HG03064 (cell line): Measurements from ENCODE around the gene TDRD7.

Experiments
- ATAC-seq: cut with Tn5 transposase; IDR thresholded peaks from one replicate; pipeline ENCODE4 v1.9.1; 2021; ENCODE audit warnings: low read depth; ENCODE audit not compliant: unreplicated experiment

TDRD7 gene

DNA sequence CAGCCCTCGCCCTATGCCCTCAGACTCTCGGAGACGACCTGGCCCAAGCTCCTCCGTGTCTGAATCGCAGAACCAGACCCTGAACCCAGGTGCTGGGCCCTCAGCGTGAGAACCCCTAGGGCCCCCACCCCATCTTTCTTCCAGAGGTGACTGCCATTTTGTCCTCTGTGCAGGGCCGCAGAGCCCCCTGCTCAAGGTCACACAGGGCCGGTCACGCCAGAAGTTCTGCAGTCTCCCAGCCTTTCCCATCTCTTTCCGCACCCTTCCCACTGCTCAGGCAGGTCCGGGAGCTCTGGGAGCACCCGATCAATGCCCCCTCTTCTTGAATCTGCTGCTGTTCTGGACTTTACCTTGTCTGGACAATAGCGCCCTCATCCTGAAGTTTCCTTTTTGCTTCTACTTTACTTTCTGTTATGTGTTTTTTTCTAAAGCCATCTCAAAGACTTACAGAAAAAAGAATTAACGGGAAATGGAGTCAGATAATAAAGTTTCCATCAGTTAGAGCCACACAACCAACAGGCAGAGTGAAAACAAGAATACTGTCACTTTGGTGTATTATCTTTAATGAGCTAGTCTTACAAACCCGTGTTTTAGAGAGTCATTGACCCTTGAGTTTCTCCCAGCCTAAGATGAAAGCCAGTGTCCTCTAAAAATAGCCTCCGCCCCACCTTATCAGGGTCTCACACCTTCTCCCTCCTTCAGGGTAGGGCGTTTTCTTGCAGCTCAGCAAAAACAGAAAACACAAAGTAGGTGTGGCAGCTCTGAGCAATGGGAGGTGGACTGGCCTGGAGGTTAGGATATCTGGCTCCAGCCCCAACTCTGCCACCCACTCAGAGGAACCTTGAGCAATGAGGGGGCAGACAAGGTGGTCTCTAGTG, 91.3 kb downstream of the TDRD7 start:
- ATAC-seq: no peak

DNA sequence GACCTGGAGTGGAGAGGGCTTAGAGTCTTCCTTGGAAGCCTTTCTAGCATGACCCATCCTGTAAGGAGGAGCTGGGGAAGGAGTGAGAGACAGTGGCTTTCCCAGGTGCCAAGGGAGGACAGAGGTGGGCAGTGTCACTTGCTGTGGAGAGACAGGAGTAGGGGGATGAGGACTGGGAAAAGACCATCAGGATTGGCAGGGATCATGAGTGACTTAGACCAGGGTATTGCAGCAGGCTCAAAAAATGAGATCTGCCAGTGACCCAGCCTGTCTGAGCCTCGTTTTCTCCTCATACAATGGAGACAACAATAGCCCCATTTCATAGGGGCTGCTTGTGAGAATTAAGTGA, 91.9 kb downstream of the TDRD7 start:
- ATAC-seq: no peak

DNA sequence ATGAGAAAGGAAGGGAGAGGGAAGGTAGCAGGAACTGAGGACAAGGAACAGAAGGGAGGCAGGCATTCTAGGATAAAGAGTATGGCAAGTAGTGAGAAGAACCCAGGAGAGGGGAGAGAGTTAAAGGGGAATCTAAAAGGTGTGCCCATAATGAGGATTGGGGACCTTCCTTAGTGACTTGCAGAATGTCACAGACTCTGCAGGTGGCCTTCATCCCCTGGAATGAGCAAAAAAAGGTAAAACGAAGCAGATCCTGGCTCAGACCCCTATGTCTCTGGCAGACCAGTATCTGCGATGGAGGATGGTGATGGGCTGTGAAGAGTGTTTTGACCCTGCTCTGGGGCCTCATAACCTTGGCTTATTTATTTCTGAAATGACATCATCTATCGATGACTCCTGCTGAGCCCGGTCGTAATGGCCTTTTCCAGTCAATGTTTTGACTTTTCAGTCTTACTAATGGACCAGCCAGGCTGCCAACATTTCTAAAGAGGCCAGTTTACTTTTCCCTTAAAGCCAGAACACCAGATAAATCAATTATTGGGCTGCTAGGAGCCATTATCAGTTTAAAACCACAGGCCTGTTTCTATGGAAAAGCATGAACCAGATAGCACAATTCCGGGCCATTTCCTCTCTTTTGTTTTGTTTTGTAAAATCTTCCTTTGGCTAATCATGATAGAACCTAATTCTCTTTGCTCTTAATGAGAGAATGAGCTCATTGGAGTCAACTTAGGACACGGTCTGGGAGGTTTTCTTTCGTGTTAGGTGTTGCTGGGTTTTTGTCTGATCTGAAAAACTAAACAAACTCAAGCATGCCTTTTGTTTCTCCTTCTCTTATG, 92.7 kb downstream of the TDRD7 start:
- ATAC-seq: no peak

DNA sequence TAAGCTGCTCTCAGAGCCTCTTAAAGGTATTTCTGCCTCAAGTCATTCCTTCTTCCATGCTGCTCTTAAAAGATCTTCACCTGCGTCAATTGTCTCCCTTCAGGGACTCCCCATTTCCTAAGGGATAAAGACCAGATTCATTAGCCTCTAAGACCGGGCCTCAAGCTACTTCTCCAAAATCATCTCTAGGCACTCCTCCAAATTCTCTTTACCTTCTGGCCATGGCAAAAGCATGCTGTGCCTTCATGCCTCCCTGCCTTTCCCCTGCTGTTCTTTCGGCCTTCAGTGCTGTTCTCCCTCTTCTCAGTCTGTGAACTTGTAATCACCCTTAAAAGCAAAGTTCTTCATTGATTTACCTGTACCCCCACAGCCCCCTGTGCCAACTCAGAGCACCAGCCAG, 93.9 kb downstream of the TDRD7 start:
- no peak for ATAC-seq

DNA sequence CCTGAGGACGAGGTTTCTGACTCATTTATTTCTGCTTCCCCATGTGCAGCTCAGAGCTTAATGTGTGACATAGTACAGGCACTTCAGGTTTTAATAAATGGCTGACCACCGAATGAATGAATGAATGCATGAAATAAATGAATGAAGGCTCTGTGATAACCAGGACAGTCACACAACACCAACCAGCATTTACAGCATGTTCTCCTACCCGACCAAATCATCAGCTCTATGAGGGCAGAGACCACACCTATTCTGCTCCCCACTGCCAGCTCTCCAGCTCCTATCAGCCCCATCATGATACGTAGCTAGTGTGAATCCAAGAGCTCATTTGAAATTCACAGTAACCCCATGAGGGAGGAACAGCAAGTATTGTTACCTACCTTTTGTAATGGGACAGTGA, 94.4 kb downstream of the TDRD7 start:
- ATAC-seq: no peak

DNA sequence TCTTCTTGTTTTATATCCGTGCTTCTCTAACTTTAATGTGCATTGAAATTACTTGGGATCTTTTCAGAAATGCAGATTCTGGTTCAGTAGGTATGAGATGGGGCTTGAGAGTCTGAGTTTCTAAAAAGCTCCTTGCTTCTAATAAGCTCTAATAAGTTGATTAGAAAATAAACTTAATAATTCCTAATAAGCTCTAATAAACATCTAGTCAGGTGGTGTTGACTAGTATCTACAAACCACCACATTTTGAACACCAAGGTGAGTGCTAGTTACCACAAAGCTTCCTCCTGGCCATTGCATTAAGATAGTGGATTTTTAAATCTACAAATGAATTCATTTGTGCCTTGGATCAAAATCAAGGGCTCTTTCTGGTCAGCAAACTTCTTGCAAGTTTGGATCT, 94.9 kb downstream of the TDRD7 start:
- ATAC-seq: no peak

DNA sequence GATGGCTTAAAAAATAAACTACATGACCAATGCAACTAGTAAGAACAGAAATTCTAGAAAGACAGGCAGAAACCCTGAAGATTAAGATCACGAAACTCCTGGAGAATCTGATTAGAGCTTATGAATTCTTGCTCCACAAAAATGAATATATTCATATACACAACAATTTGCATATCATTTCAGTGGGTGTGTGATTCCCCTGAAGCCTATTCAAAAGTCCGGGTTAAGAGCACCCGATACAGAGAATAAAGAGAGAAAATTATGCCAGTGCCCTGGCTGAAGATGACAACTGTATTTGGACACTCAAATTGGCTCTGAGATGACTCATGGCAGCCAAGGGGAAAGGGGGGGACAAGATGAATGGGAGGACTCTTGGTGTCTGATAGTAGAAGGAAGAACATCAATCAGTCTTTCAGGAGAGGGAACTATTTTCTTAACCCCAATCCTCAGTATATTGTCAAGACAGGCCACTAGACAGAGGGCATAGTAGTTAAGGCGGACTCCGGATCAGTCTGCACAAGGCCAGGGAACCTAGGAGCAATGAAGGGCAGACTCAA, 95.6 kb downstream of the TDRD7 start:
- no peak for ATAC-seq

DNA sequence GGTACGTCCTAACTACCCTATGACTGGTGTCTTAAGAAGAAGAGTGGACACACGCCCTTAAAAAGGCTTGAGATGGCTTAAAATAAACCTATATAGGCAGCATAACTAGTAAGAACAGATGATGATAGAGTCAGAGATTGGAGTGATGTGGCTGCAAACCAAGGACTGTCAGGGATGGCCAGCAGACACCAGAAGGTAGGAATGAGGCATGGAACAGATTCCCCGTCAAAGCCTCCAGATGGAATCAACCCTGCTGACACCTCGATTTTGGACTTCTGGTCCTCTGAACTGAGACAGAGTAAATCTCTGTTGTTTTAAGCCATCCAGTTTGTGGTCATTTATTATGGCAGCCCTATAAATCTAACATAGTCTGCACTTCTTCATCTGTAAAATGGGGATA, 97.0 kb downstream of the TDRD7 start:
- no peak for ATAC-seq

DNA sequence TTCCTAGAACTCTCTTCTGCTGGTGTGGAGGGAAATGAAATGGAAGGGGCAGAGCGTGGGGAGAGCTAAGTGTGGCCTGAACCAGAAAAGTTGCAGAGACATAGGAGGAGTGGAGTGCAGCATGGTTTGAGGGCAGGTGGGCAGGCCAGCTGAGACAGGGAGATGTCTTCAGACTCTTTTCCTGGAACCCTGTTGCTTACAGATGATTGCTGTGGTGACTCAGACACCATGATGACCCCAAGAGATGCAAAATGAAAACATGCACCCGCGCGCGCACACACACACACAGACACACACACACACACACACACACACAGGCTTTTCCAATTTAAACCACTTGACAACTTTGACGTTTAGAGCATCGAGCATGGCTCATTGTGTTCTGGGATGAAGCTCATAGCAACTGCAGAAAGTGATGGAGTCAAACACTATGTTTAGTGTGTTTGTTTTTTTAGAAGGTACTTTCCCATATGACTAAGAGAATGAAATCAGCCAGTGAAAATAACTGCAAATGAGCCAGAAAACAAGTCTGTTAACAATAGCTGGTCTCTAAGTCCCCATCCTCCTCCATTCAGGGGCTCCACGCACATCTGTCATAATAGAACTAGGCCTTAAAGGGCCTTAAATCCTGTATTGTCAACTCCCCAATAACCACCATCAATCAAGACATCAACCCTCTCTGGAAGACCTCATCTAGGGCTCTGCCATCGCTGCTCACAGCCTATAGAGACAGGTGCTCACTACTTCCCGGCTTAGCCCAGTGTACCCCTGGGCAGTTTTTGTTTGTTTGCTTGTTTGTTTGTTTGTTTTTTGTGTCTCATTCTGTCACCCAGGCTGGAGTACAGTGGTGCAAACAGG, 99.1 kb downstream of the TDRD7 start:
- no peak for ATAC-seq

DNA sequence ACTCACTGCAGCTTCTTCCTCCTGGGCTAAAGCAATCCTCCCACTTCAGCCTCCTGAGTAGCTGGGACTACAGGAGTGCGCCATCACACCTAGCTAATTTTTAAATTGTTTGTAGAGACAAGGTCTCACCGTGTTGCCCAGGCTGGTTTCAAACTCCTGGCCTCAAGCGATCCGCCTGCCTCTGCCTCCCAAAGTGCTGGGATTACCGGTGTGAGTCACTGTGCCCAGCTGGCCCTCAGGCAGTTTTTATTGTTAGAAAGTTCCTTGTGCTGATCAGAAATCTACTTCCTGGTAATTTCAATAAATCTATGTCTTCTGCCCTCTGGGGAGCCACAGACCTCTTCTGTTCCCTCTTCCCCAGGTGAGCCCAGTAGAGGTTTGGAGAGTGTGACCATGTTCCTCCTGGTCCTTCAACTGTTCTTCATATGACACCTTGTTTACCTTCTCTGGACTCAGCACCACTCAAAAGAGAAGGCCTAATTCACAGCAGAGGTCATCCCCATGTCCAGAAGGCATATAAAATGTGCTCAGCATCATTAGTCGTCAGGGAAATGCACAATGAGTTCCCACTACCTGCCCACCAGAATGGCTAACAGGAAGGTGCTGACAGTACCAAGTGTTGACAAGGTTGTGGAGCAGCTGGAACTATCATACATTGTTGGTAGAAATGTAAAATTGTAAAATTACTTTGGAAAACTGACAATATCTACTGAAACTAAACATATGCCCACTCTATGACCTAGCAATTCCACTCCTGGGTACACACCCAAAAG, 99.9 kb downstream of the TDRD7 start:
- ATAC-seq: no peak

DNA sequence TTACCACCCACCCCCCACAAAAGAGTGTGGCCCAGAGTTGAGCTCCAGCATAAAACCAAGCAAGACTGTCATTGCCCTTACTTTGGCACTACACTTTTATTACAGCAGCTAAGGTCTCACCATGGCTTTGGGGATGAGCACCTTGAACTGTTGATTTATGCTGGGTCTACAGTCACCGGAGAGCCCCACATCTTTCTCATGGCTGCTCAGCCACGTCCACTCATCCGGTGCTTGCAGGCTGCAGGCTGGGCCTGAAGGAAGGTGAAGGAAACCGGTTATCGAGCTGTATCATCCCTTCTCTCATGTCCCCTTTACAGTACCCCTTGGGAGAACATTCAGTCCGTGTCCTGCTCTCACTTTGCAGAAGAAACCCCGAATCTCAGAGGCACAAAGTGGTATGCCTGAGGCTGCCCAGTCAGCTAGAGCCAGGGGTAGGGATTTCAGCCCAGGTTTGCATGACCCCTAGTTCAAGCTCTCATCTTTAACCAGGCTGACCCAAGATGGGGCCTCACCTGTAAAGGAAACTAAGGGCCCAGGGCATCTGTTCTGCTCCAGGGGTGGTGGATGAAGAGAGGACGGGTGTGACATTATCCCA, 101.2 kb downstream of the TDRD7 start:
- ATAC-seq: no peak

DNA sequence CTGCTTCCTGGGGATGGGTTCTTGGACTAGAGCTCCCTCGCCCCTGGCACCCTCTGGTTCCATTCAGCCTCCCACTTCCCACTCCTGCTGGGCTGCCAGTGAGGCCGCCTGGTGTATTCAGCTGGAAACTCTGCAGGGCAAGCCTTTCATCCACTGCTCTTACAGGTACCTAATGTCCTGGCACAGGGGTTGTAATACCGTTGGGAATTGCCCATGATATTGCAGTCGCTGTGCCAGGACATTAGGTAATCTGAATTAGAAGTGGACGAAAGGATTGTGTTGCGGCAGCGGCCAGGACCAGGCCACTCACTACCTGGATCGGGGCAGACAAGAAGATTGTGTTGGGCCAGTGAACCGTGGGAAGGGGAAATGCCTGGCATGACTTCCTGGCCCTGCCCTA, 102.6 kb downstream of the TDRD7 start:
- no peak for ATAC-seq

DNA sequence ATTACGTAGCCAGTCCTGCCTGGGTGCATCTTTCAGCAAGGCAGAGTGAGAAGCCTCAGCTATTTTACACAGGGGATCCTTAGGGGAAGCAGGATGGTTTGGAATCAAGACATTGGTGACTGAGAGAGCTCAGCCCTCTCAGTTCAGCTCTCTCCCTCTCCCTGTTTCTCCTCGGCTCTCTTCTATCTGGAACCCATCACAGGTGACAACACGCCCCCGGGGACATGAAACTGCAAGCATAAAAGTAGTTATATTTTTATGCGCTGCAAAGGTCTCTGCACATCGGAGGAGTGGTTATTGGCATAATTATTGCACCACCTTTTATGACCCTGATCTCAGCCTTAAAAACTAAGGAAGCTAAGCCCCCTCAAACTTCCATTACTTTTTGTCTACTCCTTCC, 103.8 kb downstream of the TDRD7 start:
- ATAC-seq: no peak

DNA sequence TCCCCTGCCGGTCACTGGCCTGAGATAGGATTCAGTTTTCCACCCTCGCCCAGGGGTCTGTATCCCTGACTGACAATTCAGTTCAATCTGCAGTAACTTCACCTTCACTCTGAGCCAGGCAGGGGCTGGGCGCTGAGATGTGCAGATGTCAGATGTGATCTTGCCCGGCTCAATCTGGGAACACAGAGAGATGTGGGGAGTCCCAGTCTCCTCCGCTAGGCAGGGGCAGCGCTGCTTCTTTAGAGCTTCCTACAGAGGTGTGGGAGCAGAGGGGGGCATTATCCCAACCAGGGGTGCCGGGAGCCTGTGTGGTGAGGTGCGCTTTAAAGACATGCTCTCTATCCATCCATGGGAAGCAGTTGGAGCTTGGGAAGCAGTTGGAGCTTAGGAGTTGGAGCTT, 104.2 kb downstream of the TDRD7 start:
- no peak for ATAC-seq

DNA sequence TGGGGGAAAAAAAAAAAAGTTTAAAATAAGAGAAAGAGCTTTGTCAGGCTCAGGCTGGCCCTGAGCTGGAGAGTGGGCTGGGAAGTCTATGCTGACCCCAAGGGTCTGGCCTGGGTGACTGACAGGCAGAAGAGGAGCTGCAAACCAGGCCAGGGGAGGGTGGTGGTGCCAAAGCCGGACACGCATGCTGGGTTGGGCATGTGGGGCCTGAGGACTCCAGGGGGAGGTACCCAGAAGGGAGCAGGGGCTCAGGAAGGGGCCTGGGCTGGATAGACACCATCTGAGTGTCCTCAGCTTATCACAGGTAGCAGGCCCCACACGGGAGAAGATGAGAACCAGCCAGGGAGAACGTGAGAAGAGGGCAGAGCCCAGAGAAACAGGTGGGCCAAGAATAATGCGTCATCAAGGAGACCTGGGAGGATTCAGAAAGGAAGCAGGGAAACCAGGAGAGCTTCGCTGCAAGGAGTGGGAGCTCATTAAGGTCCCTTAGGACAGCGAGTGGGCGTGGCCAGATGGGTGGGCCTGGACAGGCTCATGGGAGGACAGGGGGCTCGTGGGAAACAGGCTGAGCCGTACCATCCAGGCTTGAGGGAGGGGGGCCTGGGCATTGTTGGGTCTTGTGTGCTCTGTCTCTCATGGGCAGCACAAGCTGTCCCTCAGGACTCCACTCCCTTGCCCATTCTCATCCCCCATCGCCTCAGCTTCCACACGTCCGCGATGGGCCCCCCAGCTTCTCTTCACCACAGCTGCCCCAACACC, 105.6 kb downstream of the TDRD7 start:
- ATAC-seq: no peak

DNA sequence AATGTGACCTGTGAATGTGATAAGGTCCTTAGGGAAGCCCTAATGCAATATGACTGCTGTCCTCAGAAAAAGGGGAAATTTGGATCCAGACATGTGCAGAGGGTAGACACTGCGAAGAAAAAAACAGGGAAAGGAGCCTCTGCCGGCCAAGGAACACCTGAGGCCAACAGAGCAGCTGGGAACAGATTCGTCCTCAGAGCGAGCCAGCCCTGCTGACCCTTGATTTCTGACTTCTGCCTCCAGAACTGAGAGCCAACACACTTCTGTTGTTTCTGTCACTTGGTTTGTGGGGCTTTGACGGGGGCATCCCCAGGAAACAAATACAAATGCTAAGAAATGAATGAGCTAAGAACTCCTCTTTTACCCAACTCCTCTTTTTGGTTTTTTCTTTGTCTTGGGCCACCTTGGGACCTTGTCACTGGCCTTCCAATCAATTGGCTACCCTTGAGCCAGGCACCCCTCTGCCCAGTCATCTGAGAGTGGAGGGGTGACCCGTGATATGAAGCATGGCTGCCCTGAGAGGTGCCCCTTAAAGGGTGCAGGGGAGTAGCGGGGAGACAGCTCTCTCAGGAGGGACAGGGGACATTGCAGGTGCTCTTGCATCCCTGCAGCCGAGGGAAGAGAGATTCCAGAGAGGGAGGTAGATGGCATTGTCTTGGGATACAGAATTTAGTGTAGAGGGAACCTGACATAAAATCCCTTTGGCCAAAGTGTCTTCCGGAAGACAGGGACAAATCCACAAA, 106.4 kb downstream of the TDRD7 start:
- no peak for ATAC-seq

DNA sequence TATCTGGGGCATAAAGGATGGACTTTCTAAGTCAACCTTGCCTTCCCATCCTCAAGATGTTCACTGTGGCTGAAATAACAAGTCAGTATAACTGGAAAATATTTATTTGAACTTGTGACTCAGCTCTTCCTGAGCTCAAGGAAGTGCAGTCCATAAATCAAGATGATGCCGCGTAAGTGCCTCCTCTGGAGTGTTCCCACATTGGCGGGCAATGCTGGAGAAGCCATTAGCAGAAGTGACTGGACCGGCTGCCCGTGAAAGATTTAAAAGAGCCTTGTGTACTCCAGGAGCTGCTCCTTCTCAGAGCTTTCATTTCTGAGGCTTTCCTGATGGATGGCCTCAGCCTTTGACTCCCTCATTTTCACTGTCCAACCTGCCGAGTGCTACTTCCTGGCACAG, 107.0 kb downstream of the TDRD7 start:
- no peak for ATAC-seq

DNA sequence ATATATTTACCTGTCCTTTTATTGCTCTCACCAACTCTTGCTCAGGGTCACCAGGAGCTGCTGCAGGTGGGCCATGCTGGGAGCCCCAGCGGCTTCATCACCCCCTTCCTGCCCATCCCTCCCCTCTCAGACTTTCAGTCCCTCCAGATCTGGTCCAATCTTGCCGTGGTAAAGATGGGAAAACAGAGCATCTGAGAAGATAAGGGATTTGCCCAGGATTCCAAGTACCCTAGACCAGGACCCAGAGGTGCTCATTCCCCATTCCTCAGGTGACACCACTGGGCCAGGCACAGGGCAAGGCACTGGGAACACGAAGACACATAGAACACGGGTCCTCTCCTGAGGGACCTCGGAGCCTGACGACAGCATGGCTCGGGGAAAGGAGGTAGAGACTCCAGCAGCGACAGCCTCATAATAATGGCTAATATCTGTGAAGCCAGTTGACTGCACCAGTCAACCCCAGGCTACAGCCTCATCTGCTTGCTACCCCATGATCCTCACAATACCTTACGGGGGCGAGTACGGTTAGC, 107.6 kb downstream of the TDRD7 start:
- ATAC-seq: no peak
